Retina (tissue), 1 donor: ENCODE measurements around the gene SLN.
"Not testable (repeated sequence)": the region's sequence is repeated elsewhere in the genome, so short reads cannot be mapped to it uniquely, and the experiment has no call there.

Experiments
- DNase-seq: peaks from one replicate; pipeline ENCODE4 v3.0.0-alpha.2; 2016

SLN gene

GRCh38 chr11:107711861-107712755, at the start of gene SLN:
Gene SLN (minus strand): TSS chr11:107712056.
- peak; percentile 52 for DNase-seq

- DNase-seq, result not testable (repeated sequence)
Measured at GRCh38 chr11:107758719-107759355, 47.0 kb upstream of the SLN start.

GRCh38 chr11:107757661-107758060, 45.8 kb upstream of the SLN start:
- no peak for DNase-seq

- no peak for DNase-seq
Measured at GRCh38 chr11:107756553-107756952, 44.7 kb upstream of the SLN start.

GRCh38 chr11:107752949-107753822, 41.3 kb upstream of the SLN start:
- DNase-seq, result peak; percentile 34

GRCh38 chr11:107752508-107752907, 40.7 kb upstream of the SLN start:
- no peak for DNase-seq

- no peak for DNase-seq
Measured at GRCh38 chr11:107751082-107751481, 39.2 kb upstream of the SLN start.

GRCh38 chr11:107750313-107750712, 38.5 kb upstream of the SLN start:
- no peak for DNase-seq

GRCh38 chr11:107747622-107748021, 35.8 kb upstream of the SLN start:
- no peak for DNase-seq

- DNase-seq, result no peak
Measured at GRCh38 chr11:107744736-107745135, 32.9 kb upstream of the SLN start.

GRCh38 chr11:107743191-107743590, 31.3 kb upstream of the SLN start:
- DNase-seq, result no peak

GRCh38 chr11:107741044-107741823, 29.4 kb upstream of the SLN start:
- DNase-seq, result no peak

- no peak for DNase-seq
Measured at GRCh38 chr11:107740271-107740670, 28.4 kb upstream of the SLN start.

GRCh38 chr11:107736546-107736945, 24.7 kb upstream of the SLN start:
- DNase-seq, result no peak

- DNase-seq, result no peak
Measured at GRCh38 chr11:107733518-107733917, 21.7 kb upstream of the SLN start.

GRCh38 chr11:107732689-107733051, 20.8 kb upstream of the SLN start:
- no peak for DNase-seq

GRCh38 chr11:107731941-107732688, 20.3 kb upstream of the SLN start:
- no peak for DNase-seq

GRCh38 chr11:107722662-107723061, 10.8 kb upstream of the SLN start:
- no peak for DNase-seq

- no peak for DNase-seq
Measured at GRCh38 chr11:107721207-107721606, 9.4 kb upstream of the SLN start.

GRCh38 chr11:107720303-107720774, 8.5 kb upstream of the SLN start:
- no peak for DNase-seq

- no peak for DNase-seq
Measured at GRCh38 chr11:107719557-107720302, 7.9 kb upstream of the SLN start.
